Lower leg skin (tissue), 3 donors: ENCODE measurements around the gene ARFGAP3.

Experiments used
- CTCF ChIP-seq, 3 donors: fragments of 450-650 bp; IDR thresholded peaks; one replicate each; pipeline ENCODE4 v1.5.1; 2016; ENCODE audit warnings: antibody characterized with exemption in 3 of 3, mild to moderate bottlenecking in 3 of 3, moderate library complexity in 2 of 3
- POLR2A ChIP-seq, 2 donors: fragments of 450-650 bp; IDR thresholded peaks; one replicate each; pipeline ENCODE4 v1.6.1; 2016 to 2017; ENCODE audit warnings: antibody characterized with exemption in 2 of 2, mild to moderate bottlenecking in 1 of 2, moderate library complexity in 1 of 2

- TF ChIP-seq CTCF (IDR thresholded peaks at IDR 0.05) (no peak), POLR2A (IDR thresholded peaks at IDR 0.05) (no peak)
Measured at GRCh38 chr22:42777126-42777525, 79.9 kb downstream of the ARFGAP3 start.
